GM12878 (cell line): ENCODE measurements around the gene GALNT11. TPM values are rescaled to one million over a fixed set of nuclear protein-coding genes. Genes with fewer than 3 reads are reported as not detected.
A peak's percentile ranks its signal among the peaks of the same experiment; 100 is the strongest.
"Not testable (repeated sequence)": the region's sequence is repeated elsewhere in the genome, so short reads cannot be mapped to it uniquely, and the experiment has no call there.

Source experiments
- ATAC-seq: fragments of 200-7000 bp; cut with Tn5 transposase; 3 replicates; pipeline ENCODE4 v1.9.1; 2020; ENCODE audit warnings: mild to moderate bottlenecking, moderate library complexity
- BruUV-seq: library from RNA; stranded (reverse); fragments of 400-500 nt; replicated peaks from 2 replicates; lab custom pipeline; 2021; lab: Mats Ljungman, UMichigan
- CTCF ChIA-PET: fragments of 300-600 bp; sonication (Branson Sonifier 250); formaldehyde crosslinking; extraction: SDS; loops from one replicate; lab custom pipeline; 2021; ENCODE audit warnings: inconsistent platforms; lab: Yijun Ruan, JAX
- POLR2A ChIA-PET: fragments of 350-600 bp; formaldehyde crosslinking; extraction: SDS; loops from one replicate; lab custom pipeline; 2021; ENCODE audit warnings: inconsistent platforms; lab: Charles Lee
- RAD21 ChIA-PET: fragments of 300-600 bp; sonication (Branson Sonifier 250); formaldehyde crosslinking; loops from one replicate; lab custom pipeline; 2023; ENCODE audit warnings: antibody characterized with exemption; ENCODE audit not compliant: unreplicated experiment; lab: Charles Lee
- SMC1A ChIA-PET: fragments of 300-600 bp; sonication (Branson Sonifier 250); formaldehyde crosslinking; loops from one replicate; lab custom pipeline; 2023; ENCODE audit not compliant: unreplicated experiment, uncharacterized antibody; lab: Charles Lee
- DNase-seq: peaks from one replicate; pipeline ENCODE4 v3.0.0-alpha.2; 2011; ENCODE audit warnings: low read depth, low spot score
- FAIRE-seq: peaks from 3 replicates; lab custom pipeline; 2011; peaks lifted over from hg19 to GRCh38; lab: Jason Lieb, UNC
- H2AFZ ChIP-seq: 2 replicates; pipeline ENCODE4 v1.6.0; 2011; ENCODE audit warnings: low read depth, low read length, control low read depth; ENCODE audit not compliant: control insufficient read depth
- H3K27ac ChIP-seq: 2 replicates; pipeline ENCODE4 v1.5.1; 2011; ENCODE audit warnings: control low read depth; ENCODE audit not compliant: control insufficient read depth, insufficient read depth
- H3K27me3 ChIP-seq, 2 experiments: replicated peaks in 1 of 2; 2 replicates each; pipeline versions ENCODE4 v1.6.0 to v1.6.1; 2011; ENCODE audit warnings: low read length in 1 of 2; ENCODE audit not compliant: control insufficient read depth in 2 of 2, insufficient read depth in 2 of 2
- H3K36me3 ChIP-seq, 2 experiments: 2 replicates each; pipeline ENCODE4 v1.5.1; 2011; ENCODE audit warnings: low read length in 1 of 2; ENCODE audit not compliant: control insufficient read depth in 2 of 2, insufficient read depth in 2 of 2
- H3K4me1 ChIP-seq: 2 replicates; pipeline ENCODE4 v1.6.1; 2011; ENCODE audit warnings: mild to moderate bottlenecking, low read length, moderate library complexity, mixed read lengths; ENCODE audit not compliant: control insufficient read depth, insufficient read depth
- H3K4me2 ChIP-seq: 2 replicates; pipeline ENCODE4 v1.6.0; 2011; ENCODE audit warnings: control low read depth; ENCODE audit not compliant: control insufficient read depth, insufficient read depth
- H3K4me3 ChIP-seq: fragments of 200-600 bp; sonication (generic); 2 replicates; pipeline ENCODE4 v1.5.1; 2016
- H3K79me2 ChIP-seq: 2 replicates; pipeline ENCODE4 v1.6.0; 2011; ENCODE audit warnings: low read length; ENCODE audit not compliant: control insufficient read depth, insufficient read depth
- H3K9ac ChIP-seq: 2 replicates; pipeline ENCODE4 v1.8.0; 2011; ENCODE audit warnings: low read length, control low read depth, mixed read lengths; ENCODE audit not compliant: control insufficient read depth, insufficient read depth
- H3K9me3 ChIP-seq: replicated peaks from 3 replicates; pipeline ENCODE4 v1.5.1; 2011; ENCODE audit warnings: mild to moderate bottlenecking, low read length; ENCODE audit not compliant: control insufficient read depth, insufficient read depth
- H4K20me1 ChIP-seq: 2 replicates; pipeline ENCODE4 v1.6.0; 2011; ENCODE audit not compliant: control insufficient read depth, insufficient read depth
- BHLHE40 ChIP-seq, 2 experiments: fragments of 450-650 bp in 1 of 2; IDR thresholded peaks; 2 replicates each; pipeline ENCODE4 v1.6.1; 2011 to 2017; ENCODE audit warnings: low read depth in 2 of 2, borderline replicate concordance in 1 of 2, improper control_type of control experiment in 1 of 2, low read length in 1 of 2, mild to moderate bottlenecking in 1 of 2
- RAD21 ChIP-seq: IDR thresholded peaks from 2 replicates; pipeline ENCODE4 v1.6.1; 2011; ENCODE audit warnings: mild to moderate bottlenecking, low read depth, low read length, moderate library complexity; ENCODE audit not compliant: insufficient read depth
- SPI1 ChIP-seq: IDR thresholded peaks from 2 replicates; pipeline ENCODE4 v1.6.1; 2011; ENCODE audit warnings: low read depth, mild to moderate bottlenecking, low read length, moderate library complexity, borderline replicate concordance; ENCODE audit not compliant: insufficient read depth
- WGBS: methylation state at CpG from one replicate; pipeline ENCODE4 v1.1.6; 2016; ENCODE audit warnings: low lambda C conversion rate; ENCODE audit not compliant: insufficient replicate concordance, insufficient coverage; ENCODE audit errors: missing lambda C conversion rate; 5-methylcytosine and 5-hydroxymethylcytosine counted together
- in situ Hi-C: fragments of 300-500 bp; cut with MboI; formaldehyde crosslinking; loops from 9 replicates; pipeline ENCODE4 v1.14.3; 2018; ENCODE audit warnings: mixed read lengths
- intact Hi-C: fragments of 100-400 bp; cut with micrococcal nuclease; formaldehyde crosslinking; loops from one replicate; pipeline ENCODE4 v1.14.2; 2022; ENCODE audit not compliant: unreplicated experiment
- polyA plus RNA-seq, 11 experiments: library from polyadenylated mRNA; depleted of rRNA in 4 of 11; unstranded in 6 of 11; stranded (reverse) in 5 of 11; fragments of >200 nt; fragmentation: Nextera tagmentation in 4 of 11; fragmentation: Illumina TruSeq in 1 of 11; extraction: Ambion mirVana in 4 of 11; extraction: Trizol in 1 of 11; gene quantifications; 1 replicate in 1 of 11; 2 replicates in 10 of 11; pipeline versions ENCODE4 v1.2.1 to v1.2.3, GENCODE V29; 2011 to 2016; ENCODE audit warnings: inconsistent platforms in 2 of 11, missing spikeins in 2 of 11, low read depth in 1 of 11
- total RNA-seq, 4 experiments: library from RNA; depleted of rRNA in 3 of 4; stranded (reverse); fragments of >200 nt in 3 of 4; fragmentation: Illumina TruSeq in 1 of 4; extraction: Trizol in 1 of 4; gene quantifications; 2 replicates each; pipeline versions ENCODE4 v1.2.1 to v1.2.3, GENCODE V29; 2013 to 2021
- TF ChIP-seq, protein P1 (sequence below), 3 experiments: IDR thresholded peaks in 2 of 3; conservative IDR thresholded peaks in 1 of 3; 2 replicates each; pipeline ENCODE4 v1.5.1; 2011; ENCODE audit warnings: low read depth in 3 of 3, low read length in 3 of 3, mild to moderate bottlenecking in 3 of 3, control low read depth in 2 of 3, moderate library complexity in 2 of 3, inconsistent platforms in 1 of 3, mixed read lengths in 1 of 3; ENCODE audit not compliant: control insufficient read depth in 2 of 3, insufficient read depth in 1 of 3; ENCODE audit errors: extremely low read depth in 1 of 3

Gene GALNT11
- total and polyA plus RNA-seq, 10 of the 15 experiments (the other 5 are each of a cell fraction or from before 2014, with no cell fraction given) = 2.0 to 9.5 (median 6.4) TPM

DNA sequence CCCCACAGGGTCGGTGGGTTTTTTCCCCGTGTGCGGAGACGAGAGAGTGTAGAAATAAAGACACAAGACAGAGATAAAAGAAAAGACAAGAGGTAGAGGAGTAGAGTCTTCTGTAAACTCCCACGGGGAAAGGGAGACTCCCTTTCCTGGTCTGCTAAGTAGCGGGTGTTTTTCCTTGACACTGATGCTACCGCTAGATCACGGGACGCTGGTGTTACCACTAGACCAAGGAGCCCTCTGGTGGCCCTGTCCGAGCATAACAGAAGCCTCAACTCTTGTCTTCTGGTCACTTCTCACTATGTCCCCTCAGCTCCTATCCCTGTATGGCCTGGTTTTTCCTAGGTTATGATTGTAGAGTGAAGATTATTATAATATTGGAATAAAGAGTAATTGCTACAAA, 4.6 kb downstream of the GALNT11 start:
- H3K36me3 ChIP-seq, intact Hi-C loops, in situ Hi-C loops, H2AFZ ChIP-seq, H3K27ac ChIP-seq, RAD21 ChIA-PET, BruUV-seq, DNase-seq, H3K79me2 ChIP-seq, H3K27me3 ChIP-seq, H3K9ac ChIP-seq, SMC1A ChIA-PET, POLR2A ChIA-PET, H4K20me1 ChIP-seq, H3K4me2 ChIP-seq, H3K9me3 ChIP-seq, FAIRE-seq, H3K4me1 ChIP-seq, H3K4me3 ChIP-seq: not testable (repeated sequence)
- peak; percentile 59 for ATAC-seq
- TF ChIP-seq RAD21 (peak; percentile 28; the same call in 1 of the 2 replicates), BHLHE40 (IDR thresholded peaks at IDR 0.05; ENCODE audit: borderline replicate concordance in 1 of 2, low read depth in 2 of 2, low read length in 1 of 2) (peak; percentile 57 to 83; a peak in 3 of 4 replicates)
- TF ChIP-seq, protein P1, sequence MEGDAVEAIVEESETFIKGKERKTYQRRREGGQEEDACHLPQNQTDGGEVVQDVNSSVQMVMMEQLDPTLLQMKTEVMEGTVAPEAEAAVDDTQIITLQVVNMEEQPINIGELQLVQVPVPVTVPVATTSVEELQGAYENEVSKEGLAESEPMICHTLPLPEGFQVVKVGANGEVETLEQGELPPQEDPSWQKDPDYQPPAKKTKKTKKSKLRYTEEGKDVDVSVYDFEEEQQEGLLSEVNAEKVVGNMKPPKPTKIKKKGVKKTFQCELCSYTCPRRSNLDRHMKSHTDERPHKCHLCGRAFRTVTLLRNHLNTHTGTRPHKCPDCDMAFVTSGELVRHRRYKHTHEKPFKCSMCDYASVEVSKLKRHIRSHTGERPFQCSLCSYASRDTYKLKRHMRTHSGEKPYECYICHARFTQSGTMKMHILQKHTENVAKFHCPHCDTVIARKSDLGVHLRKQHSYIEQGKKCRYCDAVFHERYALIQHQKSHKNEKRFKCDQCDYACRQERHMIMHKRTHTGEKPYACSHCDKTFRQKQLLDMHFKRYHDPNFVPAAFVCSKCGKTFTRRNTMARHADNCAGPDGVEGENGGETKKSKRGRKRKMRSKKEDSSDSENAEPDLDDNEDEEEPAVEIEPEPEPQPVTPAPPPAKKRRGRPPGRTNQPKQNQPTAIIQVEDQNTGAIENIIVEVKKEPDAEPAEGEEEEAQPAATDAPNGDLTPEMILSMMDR (IDR thresholded peaks at IDR 0.05 in 2 of 3, conservative IDR thresholded peaks at IDR 0.05 in 1 of 3; ENCODE audit: control insufficient read depth in 2 of 3, extremely low read depth in 1 of 3, insufficient read depth in 1 of 3, low read depth in 3 of 3, low read length in 3 of 3) = peak; percentile 23 to 64 (median 41); a peak in 5 of 6 replicates
- CTCF ChIA-PET = interaction anchor here (0.6 kb wide), 1 partner anchor 107 kb away, joined by 3 read pairs; no protein-coding TSS in a partner anchor
- WGBS = 63% methylated on average over 10 of the region's 10 CpGs

- H3K4me2 ChIP-seq, BruUV-seq, POLR2A ChIA-PET, intact Hi-C loops, SMC1A ChIA-PET, H3K27ac ChIP-seq, H2AFZ ChIP-seq, H3K27me3 ChIP-seq, H3K4me3 ChIP-seq, H3K9ac ChIP-seq, RAD21 ChIA-PET, H3K36me3 ChIP-seq, H3K4me1 ChIP-seq, in situ Hi-C loops, FAIRE-seq, DNase-seq, H3K79me2 ChIP-seq, H4K20me1 ChIP-seq, H3K9me3 ChIP-seq, ATAC-seq: not testable (repeated sequence)
- peak; percentile 33; the same call in 1 of the 2 replicates for TF ChIP-seq SPI1
- CTCF ChIA-PET = interaction anchor here (0.6 kb wide), 2 partner anchors 18 to 106 kb away, joined by 3 read pairs; no protein-coding TSS in a partner anchor
- WGBS = 14% methylated on average over 1 of the region's 1 CpG
Measured at GRCh38 chr7:152030639-152031038, 5.2 kb downstream of the GALNT11 start.
